WTC11 (cell line): Measurements from ENCODE around the gene CYP2U1. TPM values are rescaled to one million over a fixed set of nuclear protein-coding genes. Genes with fewer than 3 reads are reported as not detected.

Source experiments
- ATAC-seq: fragments of 200-7000 bp; cut with Tn5 transposase; 2 replicates; pipeline ENCODE4 v1.10.0; 2021; ENCODE audit warnings: mild to moderate bottlenecking, moderate library complexity
- CTCF ChIA-PET: fragments of 300-600 bp; sonication (Branson Sonifier 250); formaldehyde crosslinking; loops from one replicate; lab custom pipeline; 2021; ENCODE audit warnings: antibody characterized with exemption; lab: Charles Lee
- POLR2A ChIA-PET: fragments of 350-600 bp; sonication (Branson Sonifier 250); formaldehyde crosslinking; loops from one replicate; lab custom pipeline; 2021; ENCODE audit warnings: antibody characterized with exemption; lab: Charles Lee
- DNase-seq: peaks from one replicate; pipeline ENCODE4 v3.0.0; 2021; ENCODE audit warnings: low spot score
- H3K27ac Mint-ChIP-seq: 2 replicates; pipeline ENCODE4 v1.8.0; 2021; ENCODE audit warnings: mixed read lengths
- H3K27me3 Mint-ChIP-seq: 2 replicates; pipeline ENCODE4 v1.8.0; 2021; ENCODE audit warnings: low read depth, mild to moderate bottlenecking, moderate library complexity, mixed read lengths
- H3K36me3 Mint-ChIP-seq: 2 replicates; pipeline ENCODE4 v1.8.0; 2021; ENCODE audit warnings: mixed read lengths
- H3K4me1 Mint-ChIP-seq: 2 replicates; pipeline ENCODE4 v1.8.0; 2022; ENCODE audit warnings: mixed read lengths
- H3K4me3 Mint-ChIP-seq: 2 replicates; pipeline ENCODE4 v1.8.0; 2021; ENCODE audit warnings: mild to moderate bottlenecking, moderate library complexity, mixed read lengths
- H3K9me3 Mint-ChIP-seq: 2 replicates; pipeline ENCODE4 v1.8.0; 2021; ENCODE audit warnings: mixed read lengths
- ATF2 ChIP-seq: sonication (generic); formaldehyde crosslinking; IDR thresholded peaks from 2 replicates; pipeline ENCODE4 v1.8.1; 2022; ENCODE audit warnings: low read depth, missing genetic modification reagents, borderline replicate concordance
- ATF6 ChIP-seq: sonication (generic); formaldehyde crosslinking; IDR thresholded peaks from 2 replicates; pipeline ENCODE4 v1.8.1; 2023; ENCODE audit warnings: mild to moderate bottlenecking, missing genetic modification reagents
- CTCF ChIP-seq: fragments of 200-600 bp; IDR thresholded peaks from 2 replicates; pipeline ENCODE4 v1.8.0; 2022; ENCODE audit warnings: antibody characterized with exemption
- ETV6 ChIP-seq: sonication (generic); formaldehyde crosslinking; IDR thresholded peaks from 2 replicates; pipeline ENCODE4 v1.8.1; 2022; ENCODE audit warnings: mild to moderate bottlenecking, missing genetic modification reagents
- FOXK1 ChIP-seq: sonication (generic); formaldehyde crosslinking; IDR thresholded peaks from 2 replicates; pipeline ENCODE4 v1.8.0; 2022; ENCODE audit warnings: mild to moderate bottlenecking, moderate library complexity, missing genetic modification reagents
- GABPB1 ChIP-seq: sonication (generic); formaldehyde crosslinking; IDR thresholded peaks from 2 replicates; pipeline ENCODE4 v1.8.1; 2023; ENCODE audit warnings: mild to moderate bottlenecking, missing genetic modification reagents
- GRHL2 ChIP-seq: fragments of 250-450 bp; sonication (Bioruptor Pico); IDR thresholded peaks from 2 replicates; pipeline ENCODE4 v1.8.0; 2022; ENCODE audit warnings: mild to moderate bottlenecking, moderate library complexity; ENCODE audit not compliant: insufficient replicate concordance, severe bottlenecking
- GTF2I ChIP-seq: fragments of 250-450 bp; sonication (Bioruptor Pico); conservative IDR thresholded peaks from 2 replicates; pipeline ENCODE4 v1.4.0; 2021; ENCODE audit warnings: mild to moderate bottlenecking
- IRF1 ChIP-seq: sonication (generic); formaldehyde crosslinking; IDR thresholded peaks from 2 replicates; pipeline ENCODE4 v1.8.0; 2023; ENCODE audit warnings: missing genetic modification reagents
- MAX ChIP-seq: sonication (generic); formaldehyde crosslinking; IDR thresholded peaks from 2 replicates; pipeline ENCODE4 v1.8.0; 2022; ENCODE audit warnings: mild to moderate bottlenecking, missing genetic modification reagents
- MYBL2 ChIP-seq: sonication (generic); formaldehyde crosslinking; IDR thresholded peaks from 2 replicates; pipeline ENCODE4 v1.8.1; 2023; ENCODE audit warnings: mild to moderate bottlenecking, moderate library complexity, missing genetic modification reagents
- NFATC4 ChIP-seq: fragments of 250-450 bp; sonication (Bioruptor Pico); IDR thresholded peaks from 2 replicates; pipeline ENCODE4 v1.9.0; 2021; ENCODE audit warnings: mild to moderate bottlenecking
- NR3C1 ChIP-seq: sonication (generic); formaldehyde crosslinking; conservative IDR thresholded peaks from 2 replicates; pipeline ENCODE4 v1.8.1; 2023; ENCODE audit warnings: low read depth, mild to moderate bottlenecking, missing genetic modification reagents
- PREB ChIP-seq: sonication (generic); formaldehyde crosslinking; IDR thresholded peaks from 2 replicates; pipeline ENCODE4 v1.8.1; 2022; ENCODE audit warnings: mild to moderate bottlenecking, missing genetic modification reagents, moderate library complexity, borderline replicate concordance
- SMAD4 ChIP-seq: sonication (generic); formaldehyde crosslinking; IDR thresholded peaks from 2 replicates; pipeline ENCODE4 v1.8.0; 2022; ENCODE audit warnings: mild to moderate bottlenecking, missing genetic modification reagents
- SOX15 ChIP-seq: fragments of 250-450 bp; sonication (Bioruptor Pico); IDR thresholded peaks from 2 replicates; pipeline ENCODE4 v1.9.0; 2021; ENCODE audit warnings: mild to moderate bottlenecking
- STAT6 ChIP-seq: sonication (generic); formaldehyde crosslinking; conservative IDR thresholded peaks from 2 replicates; pipeline ENCODE4 v1.8.1; 2023; ENCODE audit warnings: mild to moderate bottlenecking, low read depth, missing genetic modification reagents, moderate library complexity
- TP53 ChIP-seq: sonication (generic); formaldehyde crosslinking; IDR thresholded peaks from 2 replicates; pipeline ENCODE4 v1.8.1; 2023; ENCODE audit warnings: mild to moderate bottlenecking, missing genetic modification reagents
- ZMAT4 ChIP-seq: fragments of 250-450 bp; sonication (Bioruptor Pico); IDR thresholded peaks from 2 replicates; pipeline ENCODE4 v1.9.0; 2021; ENCODE audit warnings: mild to moderate bottlenecking
- ZNF396 ChIP-seq: fragments of 250-450 bp; sonication (Bioruptor Pico); IDR thresholded peaks from 2 replicates; pipeline ENCODE4 v1.8.0; 2021; ENCODE audit warnings: mild to moderate bottlenecking, moderate library complexity, borderline replicate concordance
- ZNF671 ChIP-seq: fragments of 250-450 bp; sonication (Bioruptor Pico); IDR thresholded peaks from 2 replicates; pipeline ENCODE4 v1.8.0; 2021; ENCODE audit warnings: mild to moderate bottlenecking
- total RNA-seq: library from RNA; stranded (reverse); gene quantifications from 3 replicates; pipeline ENCODE4 v1.2.3, GENCODE V29; 2021

CYP2U1 gene
- total RNA-seq, 1 experiment from 2014 or later, result 2.9 TPM

- no peaks in the 10 kb centered on the region; the same call in 1 of the 2 replicates for H3K27me3 Mint-ChIP-seq
- H3K36me3 Mint-ChIP-seq, result peaks cover 8% of the 10 kb centered on the region
- TF ChIP-seq ATF6, result no peak
- no peak for TF ChIP-seq GABPB1
- no peak for TF ChIP-seq IRF1 (CRISPR knock-in tag)
- no peak for TF ChIP-seq TP53 (CRISPR knock-in tag)
- TF ChIP-seq MYBL2 (CRISPR knock-in tag), result no peak
- no peak for TF ChIP-seq SMAD4 (CRISPR knock-in tag)
- TF ChIP-seq SOX15 (CRISPR knock-in tag), result no peak
- TF ChIP-seq, all 79 proteins: peak for 0
- ATAC-seq (no peak), DNase-seq (no peak)
- Mint-ChIP-seq H3K9me3 (peaks cover 24% of the 10 kb centered on the region), H3K4me1 (peaks cover 16% of the 10 kb centered on the region), H3K27ac (no peak overlapping the region), H3K4me3 (no peak overlapping the region)
- CTCF ChIA-PET, result no interaction called here
- POLR2A ChIA-PET, result no interaction called here
Measured at GRCh38 chr4:107916623-107917022, 14.7 kb upstream of the CYP2U1 start.

GRCh38 chr4:107917500-107917899 lies 13.8 kb upstream of the CYP2U1 start:
- Mint-ChIP-seq H3K27ac (no peak overlapping the region), H3K9me3 (peaks cover 24% of the 10 kb centered on the region), H3K36me3 (peaks cover 8% of the 10 kb centered on the region), H3K4me3 (no peak overlapping the region), H3K27me3 (no peaks in the 10 kb centered on the region; the same call in 1 of the 2 replicates), H3K4me1 (peaks cover 14% of the 10 kb centered on the region)
- no peak for ATAC-seq
- ChIA-PET CTCF (no interaction called here), POLR2A (no interaction called here)
- DNase-seq, result no peak
- TF ChIP-seq ETV6 (CRISPR knock-in tag) (no peak), GABPB1 (no peak), ZNF396 (CRISPR knock-in tag) (no peak), SOX15 (CRISPR knock-in tag) (no peak), ATF2 (CRISPR knock-in tag) (no peak), ZMAT4 (CRISPR knock-in tag) (no peak), MAX (CRISPR knock-in tag) (no peak), GRHL2 (CRISPR knock-in tag) (no peak), CTCF (no peak)

GRCh38 chr4:107922486-107923473 lies 8.6 kb upstream of the CYP2U1 start:
- Mint-ChIP-seq H3K9me3 (peaks cover 28% of the 10 kb centered on the region), H3K4me1 (no peaks in the 10 kb centered on the region), H3K36me3 (peaks cover 8% of the 10 kb centered on the region), H3K27me3 (peaks cover 3% of the 10 kb centered on the region), H3K4me3 (no peak overlapping the region), H3K27ac (no peak overlapping the region)
- ChIA-PET CTCF (no interaction called here), POLR2A (no interaction called here)
- ATAC-seq (no peak), DNase-seq (no peak)
- no peak for TF ChIP-seq FOXK1
- TF ChIP-seq GTF2I, result no peak
- no peak for TF ChIP-seq ZNF671 (CRISPR knock-in tag)
- TF ChIP-seq NFATC4 (CRISPR knock-in tag), result no peak
- TF ChIP-seq PREB, result no peak
- no peak for TF ChIP-seq STAT6 (CRISPR knock-in tag)
- no peak for TF ChIP-seq NR3C1 (CRISPR knock-in tag)
